DMS153 treated with DMSO at 0.1 percent for 48 hours (cell line): ENCODE data around the gene PRSS21.

Experiments
- DNase-seq: peaks from one replicate; lab custom pipeline; 2025; ENCODE audit not compliant: unreplicated experiment; lab: John Stamatoyannopoulos, UW

Gene PRSS21

GRCh38 chr16:2816751-2817339 lies at the start of gene PRSS21:
Gene PRSS21 (plus strand): TSS chr16:2817237. CDS start chr16:2817269, 32 bp downstream.
- no peak for DNase-seq

GRCh38 chr16:2767891-2768290 lies 49.1 kb upstream of the PRSS21 start:
- DNase-seq = no peak

- DNase-seq = no peak
Measured at GRCh38 chr16:2768403-2769089, 48.5 kb upstream of the PRSS21 start.

GRCh38 chr16:2769100-2769529 lies 47.9 kb upstream of the PRSS21 start:
- DNase-seq = no peak

- no peak for DNase-seq
Measured at GRCh38 chr16:2769675-2770056, 47.4 kb upstream of the PRSS21 start.

- DNase-seq = no peak
Measured at GRCh38 chr16:2770057-2770951, 46.7 kb upstream of the PRSS21 start.

GRCh38 chr16:2771496-2772402 lies 45.3 kb upstream of the PRSS21 start:
- no peak for DNase-seq

- DNase-seq = no peak
Measured at GRCh38 chr16:2773188-2773968, 43.7 kb upstream of the PRSS21 start.

- DNase-seq = no peak
Measured at GRCh38 chr16:2774161-2774891, 42.7 kb upstream of the PRSS21 start.

GRCh38 chr16:2775131-2775716 lies 41.8 kb upstream of the PRSS21 start:
- no peak for DNase-seq

- DNase-seq = no peak
Measured at GRCh38 chr16:2775765-2776499, 41.1 kb upstream of the PRSS21 start.

- DNase-seq = no peak
Measured at GRCh38 chr16:2776500-2777139, 40.4 kb upstream of the PRSS21 start.

- DNase-seq = peak; percentile 50
Measured at GRCh38 chr16:2777231-2777902, 39.7 kb upstream of the PRSS21 start, which contains the start of gene ELOB. Gene ELOB (minus strand): TSS chr16:2777280. CDS start chr16:2777239, 41 bp downstream.

- DNase-seq = no peak
Measured at GRCh38 chr16:2777903-2778629, 39.0 kb upstream of the PRSS21 start.

GRCh38 chr16:2778630-2778958 lies 38.4 kb upstream of the PRSS21 start:
- no peak for DNase-seq

GRCh38 chr16:2779151-2779920 lies 37.7 kb upstream of the PRSS21 start:
- no peak for DNase-seq
